ENCODE results near the gene IPCEF1.

Gene IPCEF1

GRCh38 chr6:154167126-154167525 is 189.5 kb downstream of the IPCEF1 start:
- H3K9me3 ChIP-seq (ENCODE audit: control insufficient read depth, insufficient read depth, low read length), result no peaks in the 10 kb centered on the region

DNA sequence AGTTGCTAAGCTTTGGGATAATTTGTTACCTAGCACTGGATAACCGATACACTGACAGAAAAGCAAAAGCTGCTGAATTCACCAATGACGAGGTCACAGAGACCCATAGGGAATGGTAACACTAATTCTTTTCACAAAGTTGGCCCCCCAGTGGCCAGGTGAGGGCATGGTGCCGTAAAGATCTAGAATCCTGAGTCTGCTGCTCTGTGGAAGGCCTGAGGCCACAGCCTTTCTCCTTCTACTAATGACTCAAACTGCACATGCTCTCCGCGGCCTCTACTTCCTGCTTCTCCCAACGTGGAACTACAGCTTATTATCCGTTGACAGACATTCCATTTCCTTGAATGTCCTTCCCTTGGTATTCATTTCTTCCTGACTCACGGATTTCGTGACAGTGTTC is 190.5 kb downstream of the IPCEF1 start:
- H3K9me3 ChIP-seq (ENCODE audit: control insufficient read depth, insufficient read depth, low read length), result no peaks in the 10 kb centered on the region
- no peak overlapping the region for H3K9ac ChIP-seq (ENCODE audit: low read depth, low read length)
- no peaks in the 10 kb centered on the region for H3K36me3 ChIP-seq (ENCODE audit: insufficient read depth, low read length)
- no peaks in the 10 kb centered on the region for H3K4me1 ChIP-seq (ENCODE audit: insufficient read depth, low read length)

More at GRCh38 chr6:154167126-154167525, 189.5 kb downstream of the IPCEF1 start:
- no peaks in the 10 kb centered on the region for H3K4me1 ChIP-seq (ENCODE audit: insufficient read depth, low read length)
- H3K9ac ChIP-seq (ENCODE audit: low read depth, low read length), result no peak overlapping the region
- no peaks in the 10 kb centered on the region for H3K36me3 ChIP-seq (ENCODE audit: insufficient read depth, low read length)

GRCh38 chr6:154165478-154165877 is 191.1 kb downstream of the IPCEF1 start:
- no peaks in the 10 kb centered on the region for H3K9me3 ChIP-seq (ENCODE audit: control insufficient read depth, insufficient read depth, low read length)
- no peaks in the 10 kb centered on the region for H3K4me1 ChIP-seq (ENCODE audit: insufficient read depth, low read length)
- H3K36me3 ChIP-seq (ENCODE audit: insufficient read depth, low read length), result no peaks in the 10 kb centered on the region
- no peak overlapping the region for H3K9ac ChIP-seq (ENCODE audit: low read depth, low read length)

GRCh38 chr6:154164397-154164796 is 192.2 kb downstream of the IPCEF1 start:
- Histone ChIP-seq H3K4me1 (ENCODE audit: insufficient read depth, low read length) (no peaks in the 10 kb centered on the region), H3K9me3 (ENCODE audit: control insufficient read depth, insufficient read depth, low read length) (no peaks in the 10 kb centered on the region)

GRCh38 chr6:154161689-154162088 is 194.9 kb downstream of the IPCEF1 start:
- Histone ChIP-seq H3K9me3 (ENCODE audit: control insufficient read depth, insufficient read depth, low read length) (no peaks in the 10 kb centered on the region), H3K36me3 (ENCODE audit: insufficient read depth, low read length) (no peaks in the 10 kb centered on the region), H3K9ac (ENCODE audit: low read depth, low read length) (no peak overlapping the region), H3K4me1 (ENCODE audit: insufficient read depth, low read length) (peaks cover 3% of the 10 kb centered on the region; the same call in 1 of the 2 replicates)

More at GRCh38 chr6:154164397-154164796, 192.2 kb downstream of the IPCEF1 start:
- Histone ChIP-seq H3K36me3 (ENCODE audit: insufficient read depth, low read length) (no peaks in the 10 kb centered on the region), H3K9ac (ENCODE audit: low read depth, low read length) (no peak overlapping the region)

GRCh38 chr6:154159126-154159525 is 197.5 kb downstream of the IPCEF1 start:
- Histone ChIP-seq H3K9ac (ENCODE audit: low read depth, low read length) (no peak overlapping the region), H3K4me1 (ENCODE audit: insufficient read depth, low read length) (peaks cover 8% of the 10 kb centered on the region; the same call in 1 of the 2 replicates), H3K9me3 (ENCODE audit: control insufficient read depth, insufficient read depth, low read length) (no peaks in the 10 kb centered on the region), H3K36me3 (ENCODE audit: insufficient read depth, low read length) (no peaks in the 10 kb centered on the region)

- Histone ChIP-seq H3K36me3 (ENCODE audit: insufficient read depth, low read length) (no peaks in the 10 kb centered on the region), H3K4me1 (ENCODE audit: insufficient read depth, low read length) (peaks cover 8% of the 10 kb centered on the region; the same call in 1 of the 2 replicates), H3K9me3 (ENCODE audit: control insufficient read depth, insufficient read depth, low read length) (no peaks in the 10 kb centered on the region), H3K9ac (ENCODE audit: low read depth, low read length) (no peak overlapping the region)
Measured at GRCh38 chr6:154157706-154158105, 198.9 kb downstream of the IPCEF1 start.

GRCh38 chr6:154157082-154157481 is 199.5 kb downstream of the IPCEF1 start:
- H3K36me3 ChIP-seq (ENCODE audit: insufficient read depth, low read length), result no peaks in the 10 kb centered on the region
- no peaks in the 10 kb centered on the region for H3K9me3 ChIP-seq (ENCODE audit: control insufficient read depth, insufficient read depth, low read length)
- no peak overlapping the region for H3K9ac ChIP-seq (ENCODE audit: low read depth, low read length)
- peaks cover 8% of the 10 kb centered on the region; the same call in 1 of the 2 replicates for H3K4me1 ChIP-seq (ENCODE audit: insufficient read depth, low read length)

DNA sequence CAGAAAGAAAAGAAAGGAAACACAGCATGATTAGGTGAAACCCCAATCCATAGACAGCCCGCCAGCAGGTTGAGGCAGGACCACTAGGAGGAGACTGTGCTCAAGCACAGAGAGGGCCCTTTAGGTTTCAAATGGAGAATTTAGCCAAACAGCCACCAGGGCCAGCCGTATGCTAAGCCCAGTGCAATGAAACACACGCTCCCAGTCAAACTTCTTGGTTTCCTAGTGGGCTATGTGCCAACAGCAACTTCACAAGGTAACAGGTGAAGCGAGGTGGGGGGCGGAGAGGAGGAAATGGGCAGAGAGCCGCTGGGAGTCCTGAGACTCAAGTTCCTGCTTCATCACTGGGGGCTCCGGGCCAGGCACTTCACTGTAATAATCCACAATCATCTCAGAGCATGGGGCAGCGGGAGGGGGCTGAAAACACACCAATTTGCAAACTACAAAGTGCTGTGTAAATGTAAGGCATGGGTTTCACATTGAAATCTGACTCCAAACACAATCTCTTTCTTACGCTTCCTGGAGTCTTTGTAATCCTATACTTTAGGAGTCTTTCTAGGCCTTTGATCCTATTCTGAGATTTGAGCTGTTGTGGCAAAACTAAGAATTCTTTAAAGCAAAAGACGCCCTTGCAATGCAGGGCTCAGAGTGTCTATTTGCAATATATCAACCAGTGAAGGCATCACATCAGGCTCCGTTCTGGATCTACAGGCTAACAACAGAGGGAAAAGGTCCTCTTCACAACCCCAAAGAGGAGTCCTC is 200.3 kb downstream of the IPCEF1 start:
- Histone ChIP-seq H3K36me3 (ENCODE audit: insufficient read depth, low read length) (no peaks in the 10 kb centered on the region), H3K9ac (ENCODE audit: low read depth, low read length) (no peak overlapping the region; the same call in 1 of the 2 replicates), H3K4me1 (ENCODE audit: insufficient read depth, low read length) (peaks cover 8% of the 10 kb centered on the region; the same call in 1 of the 2 replicates), H3K9me3 (ENCODE audit: control insufficient read depth, insufficient read depth, low read length) (no peaks in the 10 kb centered on the region)

GRCh38 chr6:154154389-154154967 is 202.1 kb downstream of the IPCEF1 start:
- Histone ChIP-seq H3K36me3 (ENCODE audit: insufficient read depth, low read length) (no peaks in the 10 kb centered on the region), H3K4me1 (ENCODE audit: insufficient read depth, low read length) (peaks cover 8% of the 10 kb centered on the region; the same call in 1 of the 2 replicates), H3K9me3 (ENCODE audit: control insufficient read depth, insufficient read depth, low read length) (no peaks in the 10 kb centered on the region), H3K9ac (ENCODE audit: low read depth, low read length) (no peak overlapping the region)

- Histone ChIP-seq H3K9me3 (ENCODE audit: control insufficient read depth, insufficient read depth, low read length) (no peaks in the 10 kb centered on the region; the same call in 1 of the 2 replicates), H3K4me1 (ENCODE audit: insufficient read depth, low read length) (peaks cover 13% of the 10 kb centered on the region; the same call in 1 of the 2 replicates), H3K36me3 (ENCODE audit: insufficient read depth, low read length) (no peaks in the 10 kb centered on the region), H3K9ac (ENCODE audit: low read depth, low read length) (no peak overlapping the region)
Measured at GRCh38 chr6:154143753-154144152, 212.8 kb downstream of the IPCEF1 start.

DNA sequence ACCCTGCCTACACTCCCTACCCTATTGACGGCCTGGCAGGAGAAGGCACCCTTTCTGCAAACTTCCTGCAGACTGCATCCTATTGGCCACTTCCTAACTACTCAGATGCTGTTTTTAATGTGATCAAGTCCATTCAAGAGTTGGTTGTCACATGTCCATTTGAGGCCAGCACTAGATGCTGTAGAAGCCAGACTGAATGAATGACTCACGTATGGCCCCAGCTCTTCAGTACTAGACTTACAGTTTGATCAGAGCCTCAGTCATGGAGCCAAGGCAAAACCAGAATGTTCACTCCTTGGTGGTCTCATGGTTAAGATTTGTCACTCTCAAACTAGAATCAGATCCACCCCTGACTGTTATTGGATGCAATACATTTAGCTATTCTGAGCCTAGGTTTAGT is 215.9 kb downstream of the IPCEF1 start:
- no peaks in the 10 kb centered on the region for H3K9me3 ChIP-seq (ENCODE audit: control insufficient read depth, insufficient read depth, low read length)
- H3K36me3 ChIP-seq (ENCODE audit: insufficient read depth, low read length), result no peaks in the 10 kb centered on the region
- no peak overlapping the region for H3K9ac ChIP-seq (ENCODE audit: low read depth, low read length)
- H3K4me1 ChIP-seq (ENCODE audit: insufficient read depth, low read length), result peaks cover 13% of the 10 kb centered on the region; the same call in 1 of the 2 replicates

DNA sequence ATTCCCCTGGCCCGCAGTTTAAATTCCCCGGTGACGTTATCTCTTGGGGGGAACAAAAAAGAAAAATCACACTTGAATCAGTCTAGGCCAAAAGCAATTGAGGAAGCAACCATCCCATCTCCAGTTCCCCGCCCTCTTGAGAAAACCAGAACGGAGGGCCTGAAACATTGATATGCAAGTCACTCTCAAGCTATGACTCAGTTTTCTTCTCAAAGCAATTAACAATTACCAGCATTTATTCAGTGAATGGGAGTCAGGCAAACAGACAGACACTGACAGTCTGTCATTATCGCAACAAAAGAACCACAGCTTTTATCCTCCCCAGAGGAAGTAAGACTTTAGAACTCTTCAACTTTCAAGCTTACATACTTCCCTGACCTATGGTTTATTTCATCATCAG is 216.7 kb downstream of the IPCEF1 start:
- Histone ChIP-seq H3K4me1 (ENCODE audit: insufficient read depth, low read length) (peaks cover 13% of the 10 kb centered on the region; the same call in 1 of the 2 replicates), H3K36me3 (ENCODE audit: insufficient read depth, low read length) (no peaks in the 10 kb centered on the region), H3K9me3 (ENCODE audit: control insufficient read depth, insufficient read depth, low read length) (no peaks in the 10 kb centered on the region), H3K9ac (ENCODE audit: low read depth, low read length) (no peak overlapping the region)

GRCh38 chr6:154138793-154139192 is 217.8 kb downstream of the IPCEF1 start:
- no peaks in the 10 kb centered on the region for H3K36me3 ChIP-seq (ENCODE audit: insufficient read depth, low read length)
- H3K9ac ChIP-seq (ENCODE audit: low read depth, low read length), result no peak overlapping the region
- H3K4me1 ChIP-seq (ENCODE audit: insufficient read depth, low read length), result peaks cover 13% of the 10 kb centered on the region; the same call in 1 of the 2 replicates
- H3K9me3 ChIP-seq (ENCODE audit: control insufficient read depth, insufficient read depth, low read length), result no peaks in the 10 kb centered on the region

Data from ES-I3 (cell line).